ENCODE results near the gene DIDO1. TPM values are rescaled to one million over a fixed set of nuclear protein-coding genes. Genes with fewer than 3 reads are reported as not detected.

The DIDO1 gene
- total and polyA plus RNA-seq, 2 of the 13 experiments (the other 11 are each of a cell fraction or from before 2014, with no cell fraction given): 75.0 to 75.1 TPM

GRCh38 chr20:62921119-62921687, 5.1 kb downstream of the DIDO1 start (continued):
- TF ChIP-seq KIAA2018 (CRISPR knock-in tag; IDR thresholded peaks at IDR 0.05; ENCODE audit: borderline replicate concordance) (no peak), ZMYM2 (CRISPR knock-in tag; IDR thresholded peaks at IDR 0.05) (no peak), TAF1 (CRISPR knock-in tag; IDR thresholded peaks at IDR 0.05) (no peak), KMT2A (CRISPR knock-in tag; IDR thresholded peaks at IDR 0.05) (peak; percentile 66; the same call in 1 of the 2 replicates), GPN1 (CRISPR knock-in tag; IDR thresholded peaks at IDR 0.05; ENCODE audit: borderline replicate concordance) (no peak), PHF5A (CRISPR knock-in tag; IDR thresholded peaks at IDR 0.05; ENCODE audit: low read depth, unreplicated experiment) (peak; percentile 44), BORCS8-MEF2B (CRISPR knock-in tag; IDR thresholded peaks at IDR 0.05) (peak; percentile 54; the same call in 1 of the 2 replicates), HMGXB4 (CRISPR knock-in tag; IDR thresholded peaks at IDR 0.05; ENCODE audit: borderline replicate concordance in 1 of 2, low read depth in 1 of 2) (peak; percentile 63 to 90; a peak in 3 of 4 replicates), SMAD3 (CRISPR knock-in tag; IDR thresholded peaks at IDR 0.05) (peak; percentile 37; the same call in 1 of the 2 replicates), IRX3 (CRISPR knock-in tag; IDR thresholded peaks at IDR 0.05; ENCODE audit: borderline replicate concordance, low read depth) (no peak), ZMAT5 (CRISPR knock-in tag; IDR thresholded peaks at IDR 0.05; ENCODE audit: borderline replicate concordance, low read depth) (no peak), ZNF747 (CRISPR knock-in tag; IDR thresholded peaks at IDR 0.05; ENCODE audit: borderline replicate concordance) (no peak), EED (CRISPR knock-in tag; IDR thresholded peaks at IDR 0.05) (no peak), THAP9 (CRISPR knock-in tag; IDR thresholded peaks at IDR 0.05; ENCODE audit: borderline replicate concordance) (no peak)

Data from HepG2 (cell line).